Keratinocyte (primary cell): ENCODE results near the gene TPT1.

Source experiments
- EZH2 ChIP-seq: IDR thresholded peaks from one replicate; pipeline ENCODE4 v1.6.1; 2012; ENCODE audit warnings: inconsistent platforms, mild to moderate bottlenecking, low read length, moderate library complexity
- TF ChIP-seq, protein P1 (sequence below), 3 experiments: IDR thresholded peaks in 1 of 3; conservative IDR thresholded peaks in 1 of 3; optimal IDR thresholded peaks in 1 of 3; 2 replicates in 2 of 3; 3 replicates in 1 of 3; pipeline versions ENCODE3 to v1.5.1; 2011; ENCODE audit warnings: low read length in 3 of 3, mild to moderate bottlenecking in 3 of 3, moderate library complexity in 2 of 3, control low read depth in 1 of 3, inconsistent platforms in 1 of 3; ENCODE audit not compliant: insufficient read depth in 2 of 3; ENCODE audit errors: extremely low read depth in 1 of 3

DNA sequence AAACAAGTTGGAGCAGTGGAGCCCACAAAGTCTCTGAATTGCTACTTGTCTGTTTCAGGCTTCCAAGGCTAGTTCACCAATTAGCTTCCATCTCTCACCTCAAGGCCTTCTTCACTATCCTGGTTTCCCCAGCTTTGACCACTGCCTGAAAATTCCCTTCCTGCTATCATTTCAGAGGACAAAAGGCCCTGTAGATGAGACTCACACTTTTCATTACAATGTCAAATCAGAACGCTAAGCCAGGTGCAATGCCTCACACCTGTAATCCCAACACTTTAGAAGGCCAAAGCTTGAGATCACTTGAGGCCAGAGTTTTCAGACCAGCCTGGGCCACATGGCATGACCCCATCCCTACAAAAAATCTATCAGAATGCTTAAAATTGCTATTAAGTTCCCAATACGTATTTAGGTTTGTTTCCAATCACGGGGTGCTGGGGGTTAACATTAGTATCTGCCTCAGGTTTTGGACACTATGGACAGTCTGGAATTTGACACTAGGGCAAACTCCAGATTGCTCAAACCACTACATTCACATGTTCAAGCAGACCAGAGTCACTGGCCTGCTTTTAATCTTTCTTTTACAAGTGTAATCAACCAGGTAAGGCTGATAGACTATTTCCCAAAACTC, 5.5 kb downstream of the TPT1 start:
- TF ChIP-seq, protein P1, sequence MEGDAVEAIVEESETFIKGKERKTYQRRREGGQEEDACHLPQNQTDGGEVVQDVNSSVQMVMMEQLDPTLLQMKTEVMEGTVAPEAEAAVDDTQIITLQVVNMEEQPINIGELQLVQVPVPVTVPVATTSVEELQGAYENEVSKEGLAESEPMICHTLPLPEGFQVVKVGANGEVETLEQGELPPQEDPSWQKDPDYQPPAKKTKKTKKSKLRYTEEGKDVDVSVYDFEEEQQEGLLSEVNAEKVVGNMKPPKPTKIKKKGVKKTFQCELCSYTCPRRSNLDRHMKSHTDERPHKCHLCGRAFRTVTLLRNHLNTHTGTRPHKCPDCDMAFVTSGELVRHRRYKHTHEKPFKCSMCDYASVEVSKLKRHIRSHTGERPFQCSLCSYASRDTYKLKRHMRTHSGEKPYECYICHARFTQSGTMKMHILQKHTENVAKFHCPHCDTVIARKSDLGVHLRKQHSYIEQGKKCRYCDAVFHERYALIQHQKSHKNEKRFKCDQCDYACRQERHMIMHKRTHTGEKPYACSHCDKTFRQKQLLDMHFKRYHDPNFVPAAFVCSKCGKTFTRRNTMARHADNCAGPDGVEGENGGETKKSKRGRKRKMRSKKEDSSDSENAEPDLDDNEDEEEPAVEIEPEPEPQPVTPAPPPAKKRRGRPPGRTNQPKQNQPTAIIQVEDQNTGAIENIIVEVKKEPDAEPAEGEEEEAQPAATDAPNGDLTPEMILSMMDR (optimal IDR thresholded peaks at IDR 0.05 in 1 of 3, IDR thresholded peaks at IDR 0.05 in 1 of 3, conservative IDR thresholded peaks at IDR 0.05 in 1 of 3; ENCODE audit: extremely low read depth in 1 of 3, insufficient read depth in 2 of 3, low read length in 3 of 3): no peak
- no peak for TF ChIP-seq EZH2
